Measurements from ENCODE around the gene GMIP.
"Not testable (repeated sequence)": the region's sequence is repeated elsewhere in the genome, so short reads cannot be mapped to it uniquely, and the experiment has no call there.

Gene GMIP

DNA sequence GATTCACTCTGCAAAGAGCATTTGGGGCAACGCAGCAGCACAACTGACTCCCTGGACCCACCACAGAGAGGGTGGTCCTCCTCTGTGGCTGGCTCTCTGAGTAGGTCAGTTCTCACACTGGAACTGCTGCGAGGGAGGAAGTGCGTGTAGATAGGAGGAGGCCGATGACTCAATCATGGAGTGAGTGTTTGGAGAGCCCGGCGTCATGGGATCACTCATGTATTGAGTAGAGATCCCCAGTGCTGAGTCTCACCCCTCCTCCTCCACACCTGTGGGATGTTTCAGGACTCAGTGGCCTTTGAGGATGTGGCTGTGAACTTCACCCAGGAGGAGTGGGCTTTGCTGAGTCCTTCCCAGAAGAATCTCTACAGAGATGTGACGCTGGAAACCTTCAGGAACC is 34.1 kb upstream of the GMIP start:
- ChIA-PET POLR2A (no interaction called here), CTCF (no interaction called here)
- H3K4me3 ChIP-seq (ENCODE audit: low read depth, low read length), result no peak overlapping the region
- TF ChIP-seq, protein P1, sequence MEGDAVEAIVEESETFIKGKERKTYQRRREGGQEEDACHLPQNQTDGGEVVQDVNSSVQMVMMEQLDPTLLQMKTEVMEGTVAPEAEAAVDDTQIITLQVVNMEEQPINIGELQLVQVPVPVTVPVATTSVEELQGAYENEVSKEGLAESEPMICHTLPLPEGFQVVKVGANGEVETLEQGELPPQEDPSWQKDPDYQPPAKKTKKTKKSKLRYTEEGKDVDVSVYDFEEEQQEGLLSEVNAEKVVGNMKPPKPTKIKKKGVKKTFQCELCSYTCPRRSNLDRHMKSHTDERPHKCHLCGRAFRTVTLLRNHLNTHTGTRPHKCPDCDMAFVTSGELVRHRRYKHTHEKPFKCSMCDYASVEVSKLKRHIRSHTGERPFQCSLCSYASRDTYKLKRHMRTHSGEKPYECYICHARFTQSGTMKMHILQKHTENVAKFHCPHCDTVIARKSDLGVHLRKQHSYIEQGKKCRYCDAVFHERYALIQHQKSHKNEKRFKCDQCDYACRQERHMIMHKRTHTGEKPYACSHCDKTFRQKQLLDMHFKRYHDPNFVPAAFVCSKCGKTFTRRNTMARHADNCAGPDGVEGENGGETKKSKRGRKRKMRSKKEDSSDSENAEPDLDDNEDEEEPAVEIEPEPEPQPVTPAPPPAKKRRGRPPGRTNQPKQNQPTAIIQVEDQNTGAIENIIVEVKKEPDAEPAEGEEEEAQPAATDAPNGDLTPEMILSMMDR (IDR thresholded peaks at IDR 0.05; ENCODE audit: insufficient read depth, low read length, missing control alignments), result no peak
- no peak for DNase-seq (ENCODE audit: low read depth, low spot score)

DNA sequence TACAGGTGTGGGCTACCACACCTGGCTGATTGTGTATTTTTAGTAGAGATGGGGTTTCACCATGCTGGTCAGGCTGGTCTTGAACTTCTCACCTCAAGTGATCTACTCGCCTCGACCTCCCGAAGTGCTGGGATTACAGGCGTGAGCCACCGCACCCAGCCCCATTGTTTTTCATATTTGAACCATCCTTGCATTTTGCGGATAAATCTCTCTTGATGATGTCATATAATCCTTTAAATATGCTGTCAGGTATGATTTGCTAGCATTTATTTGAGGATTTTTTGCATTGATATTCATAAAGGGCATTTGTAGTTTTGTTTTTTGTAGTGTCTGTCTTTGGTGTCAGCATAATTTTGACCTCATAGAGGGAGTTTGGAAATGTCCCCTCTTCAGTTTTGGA is 30.9 kb upstream of the GMIP start:
- CTCF ChIA-PET, result no interaction called here
- no peak overlapping the region for H3K4me3 ChIP-seq (ENCODE audit: low read depth, low read length)
- POLR2A ChIA-PET, result no interaction called here
- TF ChIP-seq, protein P1 (IDR thresholded peaks at IDR 0.05; ENCODE audit: insufficient read depth, low read length, missing control alignments), result no peak
- DNase-seq (ENCODE audit: low read depth, low spot score), result no peak

DNA sequence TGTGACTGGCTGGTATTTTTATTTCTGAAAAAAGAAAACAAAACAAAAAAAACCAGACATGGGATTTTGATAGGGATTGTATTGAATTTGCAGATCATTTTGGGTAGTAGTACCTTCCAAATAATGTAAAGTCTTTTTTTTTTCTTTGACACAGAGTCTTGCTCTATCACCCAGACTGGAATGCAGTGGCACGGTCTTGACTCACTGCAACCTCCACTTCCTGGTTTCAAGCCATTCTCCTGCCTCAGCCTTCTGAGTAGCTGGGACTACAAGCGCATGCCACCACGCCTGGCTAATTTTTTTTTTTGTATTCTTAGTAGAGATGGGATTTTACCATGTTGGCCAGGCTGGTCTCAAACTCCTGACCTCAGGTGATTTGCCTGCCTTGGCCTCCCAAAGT is 29.4 kb upstream of the GMIP start:
- H3K4me3 ChIP-seq (ENCODE audit: low read depth, low read length), result no peak overlapping the region
- TF ChIP-seq, protein P1 (IDR thresholded peaks at IDR 0.05; ENCODE audit: insufficient read depth, low read length, missing control alignments), result no peak
- CTCF ChIA-PET, result no interaction called here
- POLR2A ChIA-PET, result no interaction called here
- no peak for DNase-seq (ENCODE audit: low read depth, low spot score)

DNA sequence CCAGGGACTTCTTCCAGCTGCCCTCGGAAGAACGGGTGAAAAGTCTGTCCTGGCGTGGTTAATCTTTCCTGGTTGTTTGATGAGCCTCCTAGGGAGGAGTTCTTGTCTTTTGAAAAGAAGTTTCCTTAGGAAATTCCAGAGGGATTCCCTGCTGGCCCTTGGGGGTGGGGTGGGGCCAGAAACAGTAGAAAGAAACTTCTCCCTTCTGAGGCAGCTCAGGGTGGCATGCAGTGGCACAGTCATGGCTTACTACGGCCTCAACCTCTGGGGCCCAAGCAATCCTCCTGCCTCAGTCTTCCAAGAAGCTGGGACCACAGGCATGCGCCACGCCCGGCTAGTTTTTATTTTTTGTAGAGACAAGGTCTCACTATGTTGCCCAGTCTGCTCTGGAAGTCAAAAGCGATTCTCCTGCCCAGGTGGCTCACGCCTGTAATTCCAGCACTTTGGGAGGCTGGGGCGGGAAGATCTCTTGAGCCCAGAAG is 26.7 kb upstream of the GMIP start:
- no peak for DNase-seq (ENCODE audit: low read depth, low spot score)
- TF ChIP-seq, protein P1 (IDR thresholded peaks at IDR 0.05; ENCODE audit: insufficient read depth, low read length, missing control alignments), result no peak
- CTCF ChIA-PET, result interaction anchor here (1.4 kb wide), 1 partner anchor 138 kb away, joined by 5 read pairs; no protein-coding TSS in a partner anchor
- POLR2A ChIA-PET, result interaction anchor here (1.2 kb wide), 1 partner anchor 63 kb away, joined by 4 read pairs; the partner anchor contains the start of gene ZNF14
- H3K4me3 ChIP-seq (ENCODE audit: low read depth, low read length), result peak overlapping the region; percentile 16; the same call in 1 of the 2 replicates

DNA sequence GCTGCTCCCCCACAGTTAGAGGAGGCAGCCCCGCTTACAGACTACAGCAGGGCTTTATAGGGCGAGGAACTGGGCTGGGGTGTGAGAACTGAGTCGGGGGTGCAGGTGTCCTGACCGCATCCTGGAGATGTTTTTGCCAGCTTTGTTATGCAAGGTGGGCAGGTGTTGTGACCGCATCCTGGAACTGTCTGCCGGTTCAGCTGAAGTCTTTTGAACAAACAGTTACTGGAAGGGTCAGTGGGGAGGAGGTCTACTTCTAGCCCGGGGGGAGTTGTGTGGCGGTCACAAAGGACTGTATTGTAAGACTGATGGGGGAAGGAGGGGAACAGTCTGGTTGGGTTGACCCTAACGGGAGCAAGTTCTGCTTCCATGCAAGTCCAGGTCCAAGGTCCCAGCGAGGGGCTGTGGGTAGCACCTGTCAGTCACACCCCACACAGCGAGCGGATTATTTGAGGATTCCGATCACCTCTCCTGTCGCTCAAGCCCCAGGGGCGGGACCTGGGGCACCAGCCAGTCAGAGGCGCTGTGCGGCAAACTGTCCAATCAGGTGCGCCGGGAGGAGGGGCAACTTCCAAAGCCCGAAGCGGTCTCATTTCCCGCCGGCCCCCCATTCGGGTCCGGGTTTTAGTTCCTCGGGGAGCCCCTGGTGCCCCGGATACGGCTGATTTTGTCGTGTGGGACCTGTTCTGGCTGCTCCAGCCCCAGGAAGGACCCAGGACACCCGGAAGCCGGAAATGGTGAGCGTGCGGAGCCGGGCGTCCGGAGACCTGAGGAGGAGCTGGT is 25.0 kb upstream of the GMIP start, which contains the start of gene ZNF101:
TSS of gene ZNF101 (plus strand) at position 610 of the 783 bp plus-strand sequence. CDS start at position 735, 125 bp downstream.
- POLR2A ChIA-PET, result interaction anchor here (1.2 kb wide), 3 partner anchors 65 to 197 kb away, joined by 3 to 7 read pairs (median 4); partner anchors contain the start of genes ZNF14 and ZNF253
- TF ChIP-seq, protein P1 (IDR thresholded peaks at IDR 0.05; ENCODE audit: insufficient read depth, low read length, missing control alignments), result no peak
- DNase-seq (ENCODE audit: low read depth, low spot score), result peak; percentile 37
- peak within 1 kb of the TSS; percentile 88 for H3K4me3 ChIP-seq (ENCODE audit: low read depth, low read length)
- CTCF ChIA-PET, result interaction anchor here (0.9 to 1.4 kb wide), 2 partner anchors 136 to 292 kb away, joined by 4 to 5 read pairs; no protein-coding TSS in a partner anchor

DNA sequence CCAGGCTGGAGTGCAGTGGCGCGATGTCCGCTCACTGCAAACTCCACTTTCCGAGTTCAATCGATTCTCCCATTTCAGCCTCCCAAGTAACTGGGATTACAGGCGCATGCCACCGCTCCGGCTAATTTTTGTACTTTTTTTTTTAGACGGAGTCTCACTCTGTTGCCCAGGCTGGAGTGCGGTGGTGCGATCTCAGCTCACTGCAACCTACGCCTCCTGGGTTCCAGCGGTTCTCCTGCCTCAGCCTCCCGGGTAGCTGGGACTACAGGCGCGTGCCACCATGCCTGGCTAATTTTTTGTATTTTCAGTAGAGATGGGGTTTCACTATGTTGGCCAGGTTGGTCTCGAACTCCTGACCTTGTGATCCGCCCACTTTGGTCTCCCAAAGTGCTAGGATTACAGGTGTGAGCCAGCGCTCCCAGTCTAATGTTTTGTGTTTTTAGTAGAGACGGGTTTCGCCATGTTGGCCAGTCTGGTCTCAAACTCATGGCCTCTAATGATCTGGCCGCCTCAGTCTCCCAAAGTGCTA is 22.0 kb upstream of the GMIP start:
- CTCF ChIA-PET; H3K4me3 ChIP-seq (ENCODE audit: low read depth, low read length); DNase-seq (ENCODE audit: low read depth, low spot score): not testable (repeated sequence)
- POLR2A ChIA-PET, result interaction anchor here (0.7 kb wide), 1 partner anchor 293 kb away, joined by 4 read pairs; no protein-coding TSS in a partner anchor
